Parathyroid adenoma (tissue), 2 donors: ENCODE data around the gene PPT2.

Source experiments
- H2AFZ ChIP-seq: fragments of 300-600 bp; sonication (generic); one replicate; pipeline ENCODE4 v1.7.0; 2017; ENCODE audit warnings: antibody characterized with exemption, mild to moderate bottlenecking
- H3K27ac ChIP-seq: fragments of 300-600 bp; sonication (generic); one replicate; pipeline ENCODE4 v1.7.0; 2017
- H3K27me3 ChIP-seq: fragments of 300-600 bp; sonication (generic); one replicate; pipeline ENCODE4 v1.7.0; 2017; ENCODE audit warnings: low read length; ENCODE audit not compliant: control insufficient read depth, insufficient read depth
- H3K36me3 ChIP-seq: fragments of 300-600 bp; sonication (generic); one replicate; pipeline ENCODE4 v1.7.0; 2017; ENCODE audit warnings: low read length; ENCODE audit not compliant: control insufficient read depth, insufficient read depth
- H3K4me1 ChIP-seq: fragments of 300-600 bp; sonication (generic); one replicate; pipeline ENCODE4 v1.7.0; 2017; ENCODE audit warnings: control low read depth
- H3K4me2 ChIP-seq: fragments of 300-600 bp; sonication (generic); one replicate; pipeline ENCODE4 v1.7.0; 2017; ENCODE audit warnings: low read length
- H3K4me3 ChIP-seq: fragments of 300-600 bp; sonication (generic); one replicate; pipeline ENCODE4 v1.7.0; 2017; ENCODE audit warnings: low read depth, low read length
- H3K79me2 ChIP-seq: fragments of 300-600 bp; sonication (generic); one replicate; pipeline ENCODE4 v1.7.0; 2017; ENCODE audit warnings: control low read depth
- H3K9ac ChIP-seq: fragments of 300-600 bp; sonication (generic); one replicate; pipeline ENCODE4 v1.7.0; 2017; ENCODE audit warnings: mild to moderate bottlenecking
- H3K9me3 ChIP-seq: fragments of 300-600 bp; sonication (generic); one replicate; pipeline ENCODE4 v1.7.0; 2017; ENCODE audit warnings: low read length; ENCODE audit not compliant: control insufficient read depth
- TF ChIP-seq, protein P1 (sequence below): fragments of 300-600 bp; sonication (generic); IDR thresholded peaks from one replicate; pipeline ENCODE4 v1.7.0; 2017; ENCODE audit warnings: antibody characterized with exemption, mild to moderate bottlenecking
- donor health status: primary hyperparathyroidism.

Gene PPT2, protein sequence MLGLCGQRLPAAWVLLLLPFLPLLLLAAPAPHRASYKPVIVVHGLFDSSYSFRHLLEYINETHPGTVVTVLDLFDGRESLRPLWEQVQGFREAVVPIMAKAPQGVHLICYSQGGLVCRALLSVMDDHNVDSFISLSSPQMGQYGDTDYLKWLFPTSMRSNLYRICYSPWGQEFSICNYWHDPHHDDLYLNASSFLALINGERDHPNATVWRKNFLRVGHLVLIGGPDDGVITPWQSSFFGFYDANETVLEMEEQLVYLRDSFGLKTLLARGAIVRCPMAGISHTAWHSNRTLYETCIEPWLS

DNA sequence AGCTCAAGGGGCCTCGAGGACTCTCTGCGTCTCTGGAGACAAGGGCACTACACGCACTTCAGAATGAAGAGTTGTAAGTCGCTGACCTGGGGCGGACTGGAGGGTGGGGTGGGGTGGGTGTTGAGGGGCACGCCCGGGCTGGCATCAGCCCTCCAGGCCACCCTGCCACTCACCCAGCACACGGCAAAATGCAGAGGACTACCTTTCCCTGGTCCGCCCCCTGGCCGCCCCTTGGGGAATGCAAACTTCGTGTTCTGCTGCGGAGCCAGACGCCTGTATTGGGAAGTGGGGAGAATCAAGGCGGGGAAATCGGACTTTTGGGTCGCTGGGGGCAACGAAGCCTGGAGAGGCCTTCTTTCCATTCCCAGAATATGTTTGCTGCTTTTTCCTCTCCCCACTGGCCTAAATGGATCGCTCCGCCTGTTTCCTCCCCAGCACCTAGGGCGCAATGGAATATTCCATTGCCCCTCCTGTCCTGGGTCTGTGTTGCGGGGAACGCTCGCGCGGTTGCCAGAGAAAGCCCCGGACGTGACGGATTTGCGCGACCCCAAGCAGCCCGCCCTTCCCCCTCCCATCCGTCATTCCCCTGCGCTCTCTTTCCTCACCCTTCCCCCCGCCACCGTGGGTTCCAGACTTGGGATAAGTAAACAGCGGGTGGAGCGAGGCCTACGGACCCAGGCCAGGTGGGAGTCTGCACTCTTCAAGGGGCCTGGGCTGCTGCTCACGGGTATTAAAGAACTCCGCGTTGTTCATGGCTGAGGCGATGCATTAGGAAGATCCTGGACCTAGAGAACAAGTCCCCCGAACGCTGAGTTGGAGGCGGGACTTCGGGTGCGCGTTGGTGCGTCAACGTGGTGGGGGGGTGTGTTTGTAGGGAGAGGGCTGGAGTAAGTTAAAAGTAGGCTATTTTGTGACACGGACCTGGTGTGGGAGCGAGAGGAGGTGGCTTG is at the start of gene PPT2:
TSS of gene PPT2 (plus strand) at position 578 of the 950 bp plus-strand sequence. CDS start 454 bp downstream, outside the sequence.
- Histone ChIP-seq H3K9ac (peak within 1 kb of the TSS; percentile 50), H3K4me1 (peaks cover 15% of the 10 kb centered on the region), H3K27ac (peak within 1 kb of the TSS; percentile 98), H3K4me2 (peak within 1 kb of the TSS; percentile 88), H3K79me2 (peaks cover 9% of the 10 kb centered on the region), H3K4me3 (peak within 1 kb of the TSS; percentile 80), H3K36me3 (no peaks in the 10 kb centered on the region), H3K27me3 (no peaks in the 10 kb centered on the region), H2AFZ (peak within 1 kb of the TSS; percentile 77), H3K9me3 (no peaks in the 10 kb centered on the region)
- TF ChIP-seq, protein P1, sequence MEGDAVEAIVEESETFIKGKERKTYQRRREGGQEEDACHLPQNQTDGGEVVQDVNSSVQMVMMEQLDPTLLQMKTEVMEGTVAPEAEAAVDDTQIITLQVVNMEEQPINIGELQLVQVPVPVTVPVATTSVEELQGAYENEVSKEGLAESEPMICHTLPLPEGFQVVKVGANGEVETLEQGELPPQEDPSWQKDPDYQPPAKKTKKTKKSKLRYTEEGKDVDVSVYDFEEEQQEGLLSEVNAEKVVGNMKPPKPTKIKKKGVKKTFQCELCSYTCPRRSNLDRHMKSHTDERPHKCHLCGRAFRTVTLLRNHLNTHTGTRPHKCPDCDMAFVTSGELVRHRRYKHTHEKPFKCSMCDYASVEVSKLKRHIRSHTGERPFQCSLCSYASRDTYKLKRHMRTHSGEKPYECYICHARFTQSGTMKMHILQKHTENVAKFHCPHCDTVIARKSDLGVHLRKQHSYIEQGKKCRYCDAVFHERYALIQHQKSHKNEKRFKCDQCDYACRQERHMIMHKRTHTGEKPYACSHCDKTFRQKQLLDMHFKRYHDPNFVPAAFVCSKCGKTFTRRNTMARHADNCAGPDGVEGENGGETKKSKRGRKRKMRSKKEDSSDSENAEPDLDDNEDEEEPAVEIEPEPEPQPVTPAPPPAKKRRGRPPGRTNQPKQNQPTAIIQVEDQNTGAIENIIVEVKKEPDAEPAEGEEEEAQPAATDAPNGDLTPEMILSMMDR, result peak; percentile 34

DNA sequence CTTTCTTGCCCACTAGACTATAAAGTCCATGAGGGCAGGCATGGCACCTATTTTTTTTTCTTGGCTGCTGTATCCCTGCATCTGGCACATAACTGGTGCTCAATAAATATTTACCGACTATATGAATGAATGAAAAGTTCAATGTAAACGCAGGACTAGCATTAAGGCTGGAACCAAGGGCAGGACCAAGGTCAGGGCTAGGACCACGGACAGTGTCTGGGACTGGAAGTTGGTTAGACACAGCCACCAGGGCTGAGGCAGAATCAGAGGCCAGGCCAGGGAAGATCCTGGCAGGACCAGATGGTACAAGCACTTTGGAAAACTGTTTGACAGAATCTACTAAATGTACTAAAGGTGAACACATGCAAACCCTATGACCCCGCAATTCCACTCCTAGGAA is 48.5 kb upstream of the PPT2 start:
- no peaks in the 10 kb centered on the region for H3K9me3 ChIP-seq
- no peak overlapping the region for H3K4me3 ChIP-seq
- peaks cover 7% of the 10 kb centered on the region for H3K4me1 ChIP-seq
- no peak overlapping the region for H3K4me2 ChIP-seq
- H3K27me3 ChIP-seq, result no peaks in the 10 kb centered on the region
- H2AFZ ChIP-seq, result no peak overlapping the region
- H3K27ac ChIP-seq, result no peak overlapping the region
- no peak overlapping the region for H3K9ac ChIP-seq
- H3K79me2 ChIP-seq, result no peaks in the 10 kb centered on the region
- TF ChIP-seq, protein P1, result no peak
- H3K36me3 ChIP-seq, result no peaks in the 10 kb centered on the region

DNA sequence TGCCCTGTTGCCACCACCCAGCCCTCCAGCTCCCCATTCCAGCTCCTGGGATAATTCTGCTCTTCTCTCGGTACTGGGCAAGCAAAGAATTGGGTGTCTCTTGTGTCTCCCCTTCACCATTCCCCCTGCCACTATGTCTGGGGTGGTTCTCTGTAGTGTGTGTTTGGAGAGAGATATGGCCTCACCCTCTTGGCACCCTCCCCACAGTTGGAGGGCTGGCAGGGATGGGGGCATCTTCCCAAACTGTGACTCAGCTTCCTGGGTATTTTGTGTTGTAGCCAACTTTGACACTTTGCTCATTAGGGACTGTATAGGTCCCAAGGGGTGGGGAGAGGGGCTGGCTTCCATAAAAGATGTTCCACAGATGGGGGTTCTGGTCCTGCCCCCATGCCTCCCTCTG is 46.5 kb upstream of the PPT2 start:
- H3K9me3 ChIP-seq, result no peaks in the 10 kb centered on the region
- peaks cover 7% of the 10 kb centered on the region for H3K4me1 ChIP-seq
- H3K4me3 ChIP-seq, result no peak overlapping the region
- H2AFZ ChIP-seq, result no peak overlapping the region
- H3K27me3 ChIP-seq, result no peaks in the 10 kb centered on the region
- TF ChIP-seq, protein P1, result no peak
- no peaks in the 10 kb centered on the region for H3K36me3 ChIP-seq
- H3K27ac ChIP-seq, result peak overlapping the region; percentile 59
- H3K9ac ChIP-seq, result no peak overlapping the region
- no peaks in the 10 kb centered on the region for H3K79me2 ChIP-seq
- H3K4me2 ChIP-seq, result no peak overlapping the region

DNA sequence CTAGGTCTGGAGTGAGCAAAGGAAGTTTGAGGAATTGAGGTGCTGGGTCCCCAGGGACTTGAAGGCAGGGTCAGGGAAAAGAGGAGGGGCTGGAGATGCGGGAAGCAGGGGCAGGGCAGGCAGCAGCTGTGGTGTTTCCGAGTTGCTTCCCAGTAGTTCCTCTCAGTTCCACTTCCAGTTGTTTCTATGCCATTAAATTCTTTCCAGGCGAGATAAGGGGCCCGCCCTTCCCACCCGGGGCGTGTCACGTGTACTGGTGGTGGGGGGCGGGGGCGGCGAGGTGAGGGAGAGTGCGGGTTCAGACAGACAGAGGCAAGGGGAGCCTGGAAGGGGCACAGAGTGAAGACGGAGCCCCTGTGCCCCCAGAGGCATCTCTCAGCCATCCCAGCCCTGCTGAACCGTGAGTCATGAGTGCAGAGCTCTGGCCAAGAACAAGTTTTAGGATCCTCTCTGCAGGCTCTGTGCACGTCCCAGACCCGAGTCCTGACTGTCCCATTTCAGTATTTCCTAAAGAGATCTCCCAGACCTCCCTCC is 45.8 kb upstream of the PPT2 start:
- Histone ChIP-seq H3K9ac (no peak overlapping the region), H2AFZ (no peak overlapping the region), H3K4me2 (no peak overlapping the region), H3K9me3 (no peaks in the 10 kb centered on the region), H3K79me2 (no peaks in the 10 kb centered on the region), H3K4me1 (peaks cover 7% of the 10 kb centered on the region), H3K27me3 (no peaks in the 10 kb centered on the region), H3K36me3 (no peaks in the 10 kb centered on the region), H3K27ac (peak overlapping the region; percentile 59), H3K4me3 (peak overlapping the region; percentile 25)
- TF ChIP-seq, protein P1, result no peak
